ENCODE measurements around the gene GPD1.

DNA sequence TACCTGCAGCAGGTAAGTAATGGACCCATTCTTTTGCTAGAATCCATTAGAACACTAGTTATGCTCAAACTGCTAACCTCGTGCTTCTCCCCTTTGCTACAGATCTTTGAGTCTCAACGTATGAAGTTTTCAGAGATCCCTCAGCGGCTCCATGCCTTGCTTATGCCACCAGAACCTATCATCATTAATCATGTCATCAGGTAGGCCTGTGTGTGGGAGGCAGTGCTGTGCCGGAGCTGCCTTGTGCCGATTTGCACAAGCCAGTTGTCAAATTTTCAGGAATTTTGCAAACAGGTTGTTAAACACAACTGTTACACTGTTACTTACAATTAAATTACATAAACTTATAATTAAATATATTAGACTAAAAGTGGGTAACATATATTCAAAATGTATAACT is 13.4 kb upstream of the GPD1 start:
- TF ChIP-seq POLR2AphosphoS5 (IDR thresholded peaks at IDR 0.05; ENCODE audit: insufficient read depth in 1 of 2, low read depth in 1 of 2) (no peak), CTCF (IDR thresholded peaks at IDR 0.05) (no peak)
